Testis (tissue), 3 donors: Measurements from ENCODE around the gene PIAS3. TPM values are rescaled to one million over a fixed set of nuclear protein-coding genes. Genes with fewer than 3 reads are reported as not detected.

ENCODE experiments used
- DNase-seq: peaks from one replicate; pipeline ENCODE4 v3.0.0-alpha.2; 2019
- H3K27ac ChIP-seq, 2 donors: fragments of 200-600 bp; sonication (generic); one replicate each; pipeline ENCODE4 v1.5.1; 2019
- H3K27me3 ChIP-seq: fragments of 200-600 bp; sonication (generic); one replicate; pipeline ENCODE4 v1.5.1; 2019
- H3K36me3 ChIP-seq: fragments of 200-600 bp; sonication (generic); one replicate; pipeline ENCODE4 v1.5.1; 2017; ENCODE audit warnings: low read depth; ENCODE audit errors: missing control alignments
- H3K4me1 ChIP-seq: fragments of 200-600 bp; sonication (generic); one replicate; pipeline ENCODE4 v1.5.1; 2019
- H3K4me3 ChIP-seq, 2 donors: fragments of 200-600 bp; sonication (generic); one replicate each; pipeline ENCODE4 v1.5.1; 2017 to 2019
- H3K9me3 ChIP-seq: fragments of 200-600 bp; sonication (generic); one replicate; pipeline ENCODE4 v1.5.1; 2017
- POLR2A ChIP-seq: fragments of 450-650 bp; IDR thresholded peaks from one replicate; pipeline ENCODE4 v1.6.1; 2017; ENCODE audit warnings: antibody characterized with exemption, mild to moderate bottlenecking, moderate library complexity
- WGBS, 2 donors: methylation state at CpG; one replicate each; pipeline ENCODE4 v1.1.5; 2018; 5-methylcytosine and 5-hydroxymethylcytosine counted together
- intact Hi-C: fragments of 100-400 bp; cut with DNase I; formaldehyde crosslinking; loops from one replicate; pipeline ENCODE4 v1.15.1; 2023; ENCODE audit warnings: low total_unique reads
- microRNA-seq, 2 donors: library from miRNA; unstranded; fragments of <30 nt; microRNA quantifications; one replicate each; pipeline ENCODE4, GENCODE V29; 2016; ENCODE audit warnings: borderline number of aligned reads in 2 of 2, borderline replicate concordance in 1 of 2
- polyA plus RNA-seq: library from polyadenylated mRNA; stranded (reverse); fragments of 350-450 nt; fragmentation: Illumina TruSeq; extraction: RNeasy Lipid Tissue Mini Kit (QIAGEN cat#74804); gene quantifications from one replicate; pipeline ENCODE4 v1.2.3, GENCODE V29; 2014; ENCODE audit warnings: low read depth, low replicate concordance; ENCODE audit not compliant: insufficient read depth
- small RNA-seq, 2 donors: library from RNA; depleted of rRNA; stranded (forward); fragments of <200 nt; gene quantifications; one replicate each; pipeline ENCODE3, GENCODE V24; 2016
- total RNA-seq, 2 donors: library from RNA; depleted of rRNA; stranded (reverse); fragments of >200 nt; gene quantifications; one replicate each; pipeline ENCODE4 v1.2.3, GENCODE V29; 2016
- TF ChIP-seq, protein P1 (sequence below), 3 experiments: fragments of 450-650 bp in 2 of 3; fragments of 200-600 bp in 1 of 3; sonication (generic) in 1 of 3; IDR thresholded peaks; one replicate each; pipeline ENCODE4 v1.5.1; 2016 to 2019; ENCODE audit warnings: antibody characterized with exemption in 3 of 3, mild to moderate bottlenecking in 2 of 3, moderate library complexity in 1 of 3

Gene PIAS3
- total and polyA plus RNA-seq, 3 donors from 2014 or later, result 30.9 to 40.1 (median 39.8) TPM

DNA sequence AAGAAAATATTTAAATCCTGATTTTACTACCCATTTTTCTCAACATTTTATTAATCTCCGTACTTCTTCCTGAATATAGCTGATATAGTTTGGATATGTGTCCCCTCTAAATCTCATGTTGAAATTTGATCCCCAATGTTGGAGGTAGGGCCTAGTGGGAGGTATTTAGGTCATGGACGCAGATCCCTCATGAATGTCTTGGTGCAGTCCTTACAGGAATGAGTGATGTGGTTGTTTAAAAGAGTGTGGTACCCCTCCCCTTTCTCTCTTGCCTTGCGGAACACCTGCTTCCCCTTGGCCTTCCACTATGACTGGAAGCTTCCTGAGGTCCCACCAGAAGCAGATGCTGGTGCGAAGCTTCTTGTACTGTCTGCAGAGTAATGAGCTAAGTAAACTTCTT, 52.5 kb downstream of the PIAS3 start:
- DNase-seq, result no peak
- WGBS, 2 donors, result 96% methylated on average over 4 of the region's 4 CpGs
- intact Hi-C loops, result no loop called here
- peaks cover 13% of the 10 kb centered on the region for H3K4me1 ChIP-seq
- no peaks in the 10 kb centered on the region for H3K36me3 ChIP-seq
- H3K27me3 ChIP-seq, result no peaks in the 10 kb centered on the region
- TF ChIP-seq POLR2A, result no peak
- TF ChIP-seq, protein P1, sequence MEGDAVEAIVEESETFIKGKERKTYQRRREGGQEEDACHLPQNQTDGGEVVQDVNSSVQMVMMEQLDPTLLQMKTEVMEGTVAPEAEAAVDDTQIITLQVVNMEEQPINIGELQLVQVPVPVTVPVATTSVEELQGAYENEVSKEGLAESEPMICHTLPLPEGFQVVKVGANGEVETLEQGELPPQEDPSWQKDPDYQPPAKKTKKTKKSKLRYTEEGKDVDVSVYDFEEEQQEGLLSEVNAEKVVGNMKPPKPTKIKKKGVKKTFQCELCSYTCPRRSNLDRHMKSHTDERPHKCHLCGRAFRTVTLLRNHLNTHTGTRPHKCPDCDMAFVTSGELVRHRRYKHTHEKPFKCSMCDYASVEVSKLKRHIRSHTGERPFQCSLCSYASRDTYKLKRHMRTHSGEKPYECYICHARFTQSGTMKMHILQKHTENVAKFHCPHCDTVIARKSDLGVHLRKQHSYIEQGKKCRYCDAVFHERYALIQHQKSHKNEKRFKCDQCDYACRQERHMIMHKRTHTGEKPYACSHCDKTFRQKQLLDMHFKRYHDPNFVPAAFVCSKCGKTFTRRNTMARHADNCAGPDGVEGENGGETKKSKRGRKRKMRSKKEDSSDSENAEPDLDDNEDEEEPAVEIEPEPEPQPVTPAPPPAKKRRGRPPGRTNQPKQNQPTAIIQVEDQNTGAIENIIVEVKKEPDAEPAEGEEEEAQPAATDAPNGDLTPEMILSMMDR (IDR thresholded peaks at IDR 0.05), result no peak
- H3K4me3 ChIP-seq, result no peak overlapping the region
- no peak overlapping the region for H3K27ac ChIP-seq
- no peaks in the 10 kb centered on the region for H3K9me3 ChIP-seq

DNA sequence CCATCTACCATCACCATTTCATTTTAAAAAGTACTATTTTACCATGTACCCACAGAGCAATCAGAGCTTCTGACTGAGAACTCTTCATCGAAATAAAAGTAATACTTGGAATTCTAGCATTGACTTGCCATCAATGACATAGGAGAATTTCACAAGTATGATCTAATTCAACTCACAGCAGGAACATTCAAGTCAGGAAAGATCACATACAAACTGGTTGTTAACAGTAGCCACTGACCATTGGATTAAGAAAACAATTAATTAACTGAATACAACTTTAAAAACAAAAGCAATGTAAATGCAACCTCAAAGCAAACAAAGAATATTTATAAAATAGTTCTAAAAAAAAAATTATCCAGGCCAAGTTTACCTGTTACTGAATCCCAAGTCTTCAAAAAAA, 53.8 kb downstream of the PIAS3 start:
- intact Hi-C loops, result no loop called here
- DNase-seq, result no peak
- WGBS, 2 donors, result 86% methylated on average over 1 of the region's 1 CpG

DNA sequence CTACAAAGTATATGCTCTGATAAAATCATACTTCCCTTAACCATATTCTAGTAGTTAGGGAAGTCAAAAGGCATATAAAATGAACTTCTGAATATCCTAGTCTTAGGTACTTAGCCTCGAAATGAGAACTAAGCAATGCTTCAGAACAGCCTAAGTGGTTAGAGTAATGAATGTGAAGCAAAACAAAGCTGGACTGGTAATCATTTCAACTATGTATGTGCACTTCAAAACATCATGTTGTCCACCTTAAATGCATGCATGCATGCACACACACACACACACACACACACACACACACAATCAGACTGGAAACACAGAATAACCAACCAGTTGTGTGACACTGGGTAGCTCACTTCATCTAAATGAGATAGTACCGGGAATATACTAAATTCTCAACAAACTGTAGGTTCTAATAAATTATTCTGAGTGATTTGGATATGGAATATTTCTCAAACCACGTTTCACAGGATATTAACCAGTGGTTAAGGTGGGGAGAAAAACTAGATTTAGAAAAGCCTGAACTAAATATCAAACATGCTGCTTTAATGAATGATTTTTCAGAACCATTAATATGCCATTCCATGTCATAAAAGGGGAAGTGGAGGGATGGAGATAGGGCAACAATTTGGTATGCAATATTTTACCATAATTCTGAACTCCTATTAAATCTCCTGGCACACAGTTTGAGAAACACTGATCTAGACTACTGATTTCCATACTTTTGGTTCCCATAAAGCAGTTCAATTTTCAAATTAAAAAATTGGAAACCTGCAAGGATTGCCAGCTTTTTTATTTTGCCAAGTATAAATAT, 54.4 kb downstream of the PIAS3 start:
- H3K4me3 ChIP-seq, result no peak overlapping the region
- H3K27ac ChIP-seq, result peak overlapping the region in 1 of 2 donors; percentile 78
- no peak for DNase-seq
- TF ChIP-seq, protein P1 (IDR thresholded peaks at IDR 0.05), result no peak
- TF ChIP-seq POLR2A, result no peak
- H3K9me3 ChIP-seq, result no peaks in the 10 kb centered on the region
- 68 to 75% methylated on average over 3 of the region's 3 CpGs for WGBS, 2 donors
- H3K4me1 ChIP-seq, result peaks cover 13% of the 10 kb centered on the region
- no peaks in the 10 kb centered on the region for H3K27me3 ChIP-seq
- H3K36me3 ChIP-seq, result no peaks in the 10 kb centered on the region
- intact Hi-C loops, result no loop called here

More for the DNA sequence above, 53.8 kb downstream of the PIAS3 start:
- H3K27me3 ChIP-seq, result no peaks in the 10 kb centered on the region
- H3K9me3 ChIP-seq, result no peaks in the 10 kb centered on the region
- TF ChIP-seq, protein P1 (IDR thresholded peaks at IDR 0.05), result no peak
- TF ChIP-seq POLR2A, result no peak
- no peak overlapping the region for H3K4me3 ChIP-seq
- H3K27ac ChIP-seq, result no peak overlapping the region
- H3K36me3 ChIP-seq, result no peaks in the 10 kb centered on the region
- peaks cover 13% of the 10 kb centered on the region for H3K4me1 ChIP-seq

DNA sequence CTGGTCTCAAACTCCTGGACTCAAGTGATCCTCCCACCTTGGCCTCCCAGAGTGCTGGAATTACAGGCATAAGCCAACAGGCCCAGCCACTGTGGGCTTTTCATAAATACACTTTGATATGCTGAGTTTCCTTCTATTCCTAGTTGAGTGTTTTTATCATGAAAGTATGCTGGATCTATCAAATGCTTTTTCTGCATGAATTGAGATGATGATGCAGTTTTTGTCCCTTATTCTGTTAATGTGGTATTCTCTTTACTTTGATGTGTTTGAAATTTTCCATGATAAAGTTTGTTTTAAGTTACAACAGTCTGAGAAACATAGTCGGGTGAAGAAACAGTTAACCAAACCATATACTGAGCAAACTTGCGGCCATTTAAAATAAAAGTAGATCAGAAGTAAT, 59.1 kb downstream of the PIAS3 start:
- no peaks in the 10 kb centered on the region for H3K27me3 ChIP-seq
- no peak overlapping the region for H3K4me3 ChIP-seq
- H3K27ac ChIP-seq, result no peak overlapping the region
- H3K9me3 ChIP-seq, result no peaks in the 10 kb centered on the region
- DNase-seq, result no peak
- intact Hi-C loops, result no loop called here
- TF ChIP-seq, protein P1 (IDR thresholded peaks at IDR 0.05), result no peak
- no peak for TF ChIP-seq POLR2A
- peaks cover 13% of the 10 kb centered on the region for H3K4me1 ChIP-seq
- 89% methylated on average over 2 of the region's 2 CpGs for WGBS, 2 donors
- no peaks in the 10 kb centered on the region for H3K36me3 ChIP-seq

Small RNA genes lying within 50 kb of the gene (microRNA-seq; reads per million reads assigned to microRNA genes)
- 0 reads per million in 2 donors for gene MIR6736

Small RNA genes lying within 50 kb of the gene (small RNA-seq; reads per million reads assigned to genes)
- gene MIR6736, result 0 reads per million in 2 donors

Other genes with a start within 250 kb of the PIAS3 start
- 1 to 10 TPM in 1 of 2 donors, under 1 TPM in 1; 0.94 to 1.5 TPM for gene PDZK1, start 151.7 kb downstream of the PIAS3 start, total RNA-seq
- gene PDZK1, start 151.7 kb downstream of the PIAS3 start, polyA plus RNA-seq, result 3.5 TPM
- gene CD160, start 139.6 kb downstream of the PIAS3 start, total RNA-seq, result under 1 TPM in 1 of 2 donors, not detected in 1; 0.31 TPM
- 0.45 TPM for gene CD160, start 139.6 kb downstream of the PIAS3 start, polyA plus RNA-seq
- gene RNF115, start 35.0 kb downstream of the PIAS3 start, total RNA-seq, result 10 to 100 TPM; 24.4 to 29.1 TPM
- 13.8 TPM for gene RNF115, start 35.0 kb downstream of the PIAS3 start, polyA plus RNA-seq
- gene POLR3C, start 34.9 kb downstream of the PIAS3 start, total RNA-seq, result 10 to 100 TPM; 56.2 to 63.8 TPM
- gene POLR3C, start 34.9 kb downstream of the PIAS3 start, polyA plus RNA-seq, result 73.3 TPM
- 10 to 100 TPM in 1 of 2 donors, 1 to 10 TPM in 1; 9.5 to 13.1 TPM for gene NUDT17, start 13.5 kb downstream of the PIAS3 start, total RNA-seq
- 9.5 TPM for gene NUDT17, start 13.5 kb downstream of the PIAS3 start, polyA plus RNA-seq
- gene ANKRD35, start 26.8 kb upstream of the PIAS3 start, total RNA-seq, result 1 to 10 TPM; 1.3 to 1.7 TPM
- gene ANKRD35, start 26.8 kb upstream of the PIAS3 start, polyA plus RNA-seq, result 3.3 TPM
- 1 to 10 TPM; 4.3 to 6.3 TPM for gene ITGA10, start 51.0 kb upstream of the PIAS3 start, total RNA-seq
- 3.4 TPM for gene ITGA10, start 51.0 kb upstream of the PIAS3 start, polyA plus RNA-seq
- gene PEX11B, start 59.6 kb upstream of the PIAS3 start, total RNA-seq, result 10 to 100 TPM; 42.1 to 42.7 TPM
- gene PEX11B, start 59.6 kb upstream of the PIAS3 start, polyA plus RNA-seq, result 54.8 TPM
- gene RBM8A, start 68.4 kb upstream of the PIAS3 start, total RNA-seq, result 100 to 1,000 TPM; 158 to 174 TPM
- 123 TPM for gene RBM8A, start 68.4 kb upstream of the PIAS3 start, polyA plus RNA-seq
- 10 to 100 TPM; 15.8 to 20.6 TPM for gene LIX1L, start 98.9 kb upstream of the PIAS3 start, total RNA-seq
- gene LIX1L, start 98.9 kb upstream of the PIAS3 start, polyA plus RNA-seq, result 16.6 TPM
- gene ANKRD34A, start 105.5 kb upstream of the PIAS3 start, total RNA-seq, result under 1 TPM; 0.31 to 0.43 TPM
- 0.51 TPM for gene ANKRD34A, start 105.5 kb upstream of the PIAS3 start, polyA plus RNA-seq
- gene POLR3GL, start 105.6 kb upstream of the PIAS3 start, total RNA-seq, result 10 to 100 TPM; 20.9 to 23.5 TPM
- gene POLR3GL, start 105.6 kb upstream of the PIAS3 start, polyA plus RNA-seq, result 37.9 TPM
- 100 to 1,000 TPM; 268 to 328 TPM for gene TXNIP, start 137.5 kb upstream of the PIAS3 start, total RNA-seq
- gene TXNIP, start 137.5 kb upstream of the PIAS3 start, polyA plus RNA-seq, result 274 TPM
- under 1 TPM in 1 of 2 donors, not detected in 1; 0.43 TPM for gene HJV, start 162.7 kb upstream of the PIAS3 start, total RNA-seq
- 7.7 TPM for gene HJV, start 162.7 kb upstream of the PIAS3 start, polyA plus RNA-seq